Measurements from ENCODE around the gene SALL1.

GRCh38 chr16:51146256-51146924 lies 4.7 kb downstream of the SALL1 start:
- TF ChIP-seq CTCF (conservative IDR thresholded peaks at IDR 0.05; ENCODE audit: low read depth in 2 of 2) (peak; percentile 30 to 33; a peak in 3 of 4 replicates), EZH2 (IDR thresholded peaks at IDR 0.05; ENCODE audit: low read depth, unreplicated experiment) (no peak), POLR2AphosphoS5 (IDR thresholded peaks at IDR 0.05; ENCODE audit: low read depth) (no peak), CREB1 (CRISPR knock-in tag; IDR thresholded peaks at IDR 0.05; ENCODE audit: low read depth) (no peak)
- TF ChIP-seq, protein P1, sequence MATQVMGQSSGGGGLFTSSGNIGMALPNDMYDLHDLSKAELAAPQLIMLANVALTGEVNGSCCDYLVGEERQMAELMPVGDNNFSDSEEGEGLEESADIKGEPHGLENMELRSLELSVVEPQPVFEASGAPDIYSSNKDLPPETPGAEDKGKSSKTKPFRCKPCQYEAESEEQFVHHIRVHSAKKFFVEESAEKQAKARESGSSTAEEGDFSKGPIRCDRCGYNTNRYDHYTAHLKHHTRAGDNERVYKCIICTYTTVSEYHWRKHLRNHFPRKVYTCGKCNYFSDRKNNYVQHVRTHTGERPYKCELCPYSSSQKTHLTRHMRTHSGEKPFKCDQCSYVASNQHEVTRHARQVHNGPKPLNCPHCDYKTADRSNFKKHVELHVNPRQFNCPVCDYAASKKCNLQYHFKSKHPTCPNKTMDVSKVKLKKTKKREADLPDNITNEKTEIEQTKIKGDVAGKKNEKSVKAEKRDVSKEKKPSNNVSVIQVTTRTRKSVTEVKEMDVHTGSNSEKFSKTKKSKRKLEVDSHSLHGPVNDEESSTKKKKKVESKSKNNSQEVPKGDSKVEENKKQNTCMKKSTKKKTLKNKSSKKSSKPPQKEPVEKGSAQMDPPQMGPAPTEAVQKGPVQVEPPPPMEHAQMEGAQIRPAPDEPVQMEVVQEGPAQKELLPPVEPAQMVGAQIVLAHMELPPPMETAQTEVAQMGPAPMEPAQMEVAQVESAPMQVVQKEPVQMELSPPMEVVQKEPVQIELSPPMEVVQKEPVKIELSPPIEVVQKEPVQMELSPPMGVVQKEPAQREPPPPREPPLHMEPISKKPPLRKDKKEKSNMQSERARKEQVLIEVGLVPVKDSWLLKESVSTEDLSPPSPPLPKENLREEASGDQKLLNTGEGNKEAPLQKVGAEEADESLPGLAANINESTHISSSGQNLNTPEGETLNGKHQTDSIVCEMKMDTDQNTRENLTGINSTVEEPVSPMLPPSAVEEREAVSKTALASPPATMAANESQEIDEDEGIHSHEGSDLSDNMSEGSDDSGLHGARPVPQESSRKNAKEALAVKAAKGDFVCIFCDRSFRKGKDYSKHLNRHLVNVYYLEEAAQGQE (IDR thresholded peaks at IDR 0.05; ENCODE audit: unreplicated experiment): no peak
